Prostate gland (tissue), 2 donors: ENCODE results near the gene IPCEF1.

Experiments used
- POLR2AphosphoS5 ChIP-seq: sonication (generic); formaldehyde crosslinking; IDR thresholded peaks from one replicate; pipeline ENCODE4 v1.6.1; 2017; ENCODE audit warnings: antibody characterized with exemption
- TF ChIP-seq, protein P1 (sequence below), 4 experiments: fragments of 200-600 bp in 2 of 4; fragments of 450-650 bp in 2 of 4; sonication (generic) in 2 of 4; IDR thresholded peaks; 1 replicate in 3 of 4; 2 replicates in 1 of 4; pipeline ENCODE4 v1.5.1; 2016 to 2019; ENCODE audit warnings: antibody characterized with exemption in 4 of 4, mild to moderate bottlenecking in 2 of 4, moderate library complexity in 2 of 4

DNA sequence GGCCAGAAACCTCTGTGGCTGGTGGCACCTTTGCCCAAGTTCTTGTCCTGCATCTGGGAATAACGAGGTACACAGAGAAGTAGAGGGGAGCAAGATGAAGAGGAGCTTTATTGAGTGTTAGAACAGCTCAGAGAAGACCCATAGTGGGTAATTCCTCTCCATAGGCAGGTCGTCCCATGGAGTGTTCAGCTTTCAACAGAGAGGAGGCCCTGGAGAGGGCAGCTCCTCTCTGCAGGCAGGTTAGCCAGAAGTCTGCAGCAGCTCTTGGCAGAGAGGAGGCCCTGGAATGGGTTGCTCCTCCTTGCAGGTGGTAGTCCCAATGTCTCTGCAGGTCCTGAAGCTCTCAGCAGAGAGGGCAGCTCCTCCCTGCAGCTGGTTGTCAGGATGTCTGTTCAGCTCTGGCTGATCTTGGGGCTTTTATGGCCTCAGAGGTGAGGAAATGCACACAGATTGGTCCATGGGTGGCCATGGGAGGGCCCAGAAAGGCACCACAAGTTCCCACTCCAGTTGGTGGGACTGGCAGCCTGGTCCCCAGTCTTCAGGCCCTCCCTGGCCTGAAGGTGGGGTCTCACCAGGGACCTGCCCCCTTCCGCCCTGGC lies 89.0 kb downstream of the IPCEF1 start:
- TF ChIP-seq, protein P1, sequence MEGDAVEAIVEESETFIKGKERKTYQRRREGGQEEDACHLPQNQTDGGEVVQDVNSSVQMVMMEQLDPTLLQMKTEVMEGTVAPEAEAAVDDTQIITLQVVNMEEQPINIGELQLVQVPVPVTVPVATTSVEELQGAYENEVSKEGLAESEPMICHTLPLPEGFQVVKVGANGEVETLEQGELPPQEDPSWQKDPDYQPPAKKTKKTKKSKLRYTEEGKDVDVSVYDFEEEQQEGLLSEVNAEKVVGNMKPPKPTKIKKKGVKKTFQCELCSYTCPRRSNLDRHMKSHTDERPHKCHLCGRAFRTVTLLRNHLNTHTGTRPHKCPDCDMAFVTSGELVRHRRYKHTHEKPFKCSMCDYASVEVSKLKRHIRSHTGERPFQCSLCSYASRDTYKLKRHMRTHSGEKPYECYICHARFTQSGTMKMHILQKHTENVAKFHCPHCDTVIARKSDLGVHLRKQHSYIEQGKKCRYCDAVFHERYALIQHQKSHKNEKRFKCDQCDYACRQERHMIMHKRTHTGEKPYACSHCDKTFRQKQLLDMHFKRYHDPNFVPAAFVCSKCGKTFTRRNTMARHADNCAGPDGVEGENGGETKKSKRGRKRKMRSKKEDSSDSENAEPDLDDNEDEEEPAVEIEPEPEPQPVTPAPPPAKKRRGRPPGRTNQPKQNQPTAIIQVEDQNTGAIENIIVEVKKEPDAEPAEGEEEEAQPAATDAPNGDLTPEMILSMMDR (IDR thresholded peaks at IDR 0.05) = no peak
- no peak for TF ChIP-seq POLR2AphosphoS5
